GM21786 (cell line): ENCODE results near the gene PCF11.
"Not testable (repeated sequence)": the region's sequence is repeated elsewhere in the genome, so short reads cannot be mapped to it uniquely, and the experiment has no call there.

Source experiments
- ATAC-seq: cut with Tn5 transposase; IDR thresholded peaks from one replicate; pipeline ENCODE4 v1.9.1; 2021; ENCODE audit not compliant: unreplicated experiment

PCF11 gene

DNA sequence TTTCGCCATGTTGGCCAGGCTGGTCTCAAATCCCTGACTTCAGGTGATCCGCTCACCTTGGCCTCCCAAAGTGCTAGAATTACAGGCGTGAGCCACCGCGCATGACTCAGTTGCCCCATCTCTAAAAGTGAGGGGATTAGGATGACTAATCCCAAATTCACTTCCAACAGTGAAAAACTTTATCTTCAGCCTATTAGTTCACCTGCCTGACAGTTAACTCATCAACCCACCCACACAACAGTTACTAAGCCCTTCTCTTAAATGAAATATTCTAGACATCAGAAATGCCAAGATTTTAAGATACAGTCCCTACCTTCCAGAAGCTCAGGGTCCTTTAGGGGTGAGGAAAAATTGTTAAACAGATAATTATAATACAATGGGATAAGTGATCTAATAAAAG, 34.6 kb downstream of the PCF11 start:
- no peak for ATAC-seq

DNA sequence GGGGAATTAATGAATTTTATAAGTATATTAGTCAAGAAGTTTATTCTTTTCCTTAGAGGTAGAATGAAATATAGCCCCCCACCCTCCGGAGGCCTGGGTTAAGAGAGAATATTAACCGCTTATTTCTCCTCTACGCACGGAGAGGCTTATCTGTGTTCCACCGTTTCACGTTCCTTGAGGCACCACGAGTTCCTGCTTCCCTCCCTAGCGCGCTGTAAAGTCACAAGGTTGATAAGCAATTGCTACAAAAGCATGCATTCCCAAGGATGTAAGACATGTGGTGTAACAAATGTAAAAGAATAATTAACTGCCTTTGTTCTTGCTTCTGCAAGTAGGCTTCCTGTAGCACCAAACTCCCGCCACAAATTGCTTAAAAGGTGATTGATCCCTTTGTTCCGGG, 35.1 kb downstream of the PCF11 start:
- no peak for ATAC-seq

DNA sequence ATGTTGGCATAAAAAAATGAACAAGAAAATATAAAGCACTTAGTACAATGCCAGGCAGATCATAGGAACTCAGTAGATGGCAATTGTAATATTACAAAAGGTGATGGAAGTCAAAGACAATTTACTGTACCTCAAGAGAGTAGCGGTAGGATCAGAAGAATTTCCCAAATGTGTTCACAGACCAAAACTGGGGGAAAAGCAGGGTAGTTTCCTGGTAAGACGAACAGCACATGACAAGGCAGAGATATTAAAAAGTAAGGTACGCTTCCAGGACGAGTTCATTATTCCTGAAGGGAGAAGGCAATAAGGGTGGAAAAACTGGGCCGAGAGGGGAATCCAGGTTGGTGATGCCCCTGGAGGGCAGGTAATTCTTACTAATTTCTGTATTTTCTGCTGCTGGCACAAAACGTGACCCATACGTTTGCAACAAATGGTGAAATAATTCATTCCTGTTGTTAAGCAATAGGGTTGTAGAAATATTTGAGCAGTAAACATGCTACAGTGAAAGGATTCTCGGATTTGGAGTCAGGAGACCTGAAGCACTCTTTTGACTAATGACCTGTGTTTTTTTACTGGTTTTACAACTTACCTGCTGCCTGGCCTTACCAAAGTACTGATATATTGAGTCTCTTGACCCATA, 35.8 kb downstream of the PCF11 start:
- no peak for ATAC-seq

DNA sequence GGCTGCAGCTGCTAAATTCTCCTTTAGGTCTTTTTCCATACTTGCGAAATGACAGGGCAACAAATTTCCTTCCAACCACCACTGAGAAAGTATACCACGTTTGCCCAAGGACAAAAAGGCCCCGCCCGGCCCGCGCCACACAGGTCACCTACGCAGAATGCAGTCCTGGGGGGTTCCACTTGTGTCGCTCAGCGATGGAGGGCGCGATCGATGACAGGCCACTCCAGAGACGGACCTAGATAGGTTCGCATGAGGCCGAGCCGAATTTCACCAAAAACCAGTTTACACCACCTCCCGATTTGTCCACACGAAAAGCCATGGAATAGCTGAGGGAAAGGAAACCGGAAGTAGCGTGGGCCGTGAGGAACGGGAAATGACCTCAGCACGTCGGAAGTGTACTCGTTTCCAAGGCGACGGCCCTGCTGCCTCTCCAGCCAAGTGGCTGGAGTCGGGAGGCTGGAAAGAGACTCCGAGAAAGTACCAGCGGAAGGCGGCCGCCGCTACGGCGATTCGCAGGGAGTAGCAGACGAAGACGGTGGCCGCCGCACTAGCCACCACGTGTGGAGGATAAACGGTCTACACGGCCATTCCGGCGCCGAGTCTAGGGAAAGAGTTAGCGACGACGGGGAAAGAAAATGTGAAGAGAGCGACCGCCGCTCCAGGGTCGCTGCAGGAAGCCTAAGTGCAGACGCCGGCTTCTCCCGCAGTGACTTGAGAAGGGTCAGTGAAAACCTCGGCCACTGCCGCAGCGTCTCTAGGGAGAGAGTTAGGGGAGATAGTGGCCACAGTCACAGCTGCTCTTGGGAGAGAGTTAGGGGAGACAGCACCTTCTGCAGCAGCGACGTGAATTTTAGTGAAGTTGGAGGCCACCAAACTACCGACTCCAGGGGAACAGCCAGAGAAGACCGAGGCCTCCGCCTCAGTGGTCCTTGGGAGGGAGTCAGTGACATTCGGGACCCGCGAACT, 36.7 kb downstream of the PCF11 start, which contains the start of gene ANKRD42:
Gene ANKRD42, plus strand, starts transcription at position 398 of the 966 bp plus-strand sequence. CDS start 959 bp downstream, outside the sequence.
- ATAC-seq, result peak; percentile 94

DNA sequence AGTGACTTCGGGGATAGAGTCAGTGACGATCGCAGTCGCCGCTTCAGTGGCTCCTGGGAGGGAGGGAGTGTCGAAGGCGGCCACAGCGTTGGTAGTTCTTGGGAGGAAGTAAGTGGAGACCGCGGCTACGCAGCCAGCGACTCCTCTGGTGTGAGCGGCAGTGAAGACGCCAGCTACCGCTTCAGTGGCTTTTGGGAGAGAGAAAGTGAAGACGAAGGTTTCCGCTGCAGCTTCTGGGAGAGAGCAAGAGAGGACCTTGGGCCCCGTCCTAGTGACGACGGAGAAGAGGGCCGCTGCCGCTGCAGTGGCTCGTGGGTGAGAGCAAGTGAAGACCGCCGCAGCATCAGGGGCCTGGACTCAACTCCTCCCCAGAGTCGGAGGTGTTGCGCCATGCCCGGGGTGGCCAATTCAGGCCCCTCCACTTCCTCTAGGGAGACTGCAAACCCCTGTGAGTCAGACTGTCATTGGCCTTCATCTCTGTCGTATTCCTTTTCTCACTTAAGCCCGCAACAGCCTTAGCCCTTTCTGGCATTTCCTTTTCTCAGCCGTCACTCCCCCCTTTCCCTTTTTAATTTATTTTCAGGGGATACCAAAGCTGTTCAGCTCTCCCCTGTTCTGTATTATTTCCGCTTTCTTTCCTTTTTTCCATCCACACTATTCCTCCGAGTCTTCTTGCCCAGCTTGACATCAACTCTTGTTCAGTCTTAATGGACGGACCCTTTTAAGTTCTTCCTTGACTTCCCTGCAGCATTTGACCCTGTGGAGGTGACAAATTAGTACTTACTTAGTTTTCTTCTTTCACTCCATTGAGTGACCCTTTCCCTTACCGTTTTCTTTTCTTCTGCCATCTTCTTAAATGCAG, 37.6 kb downstream of the PCF11 start:
- ATAC-seq, result peak; percentile 47

DNA sequence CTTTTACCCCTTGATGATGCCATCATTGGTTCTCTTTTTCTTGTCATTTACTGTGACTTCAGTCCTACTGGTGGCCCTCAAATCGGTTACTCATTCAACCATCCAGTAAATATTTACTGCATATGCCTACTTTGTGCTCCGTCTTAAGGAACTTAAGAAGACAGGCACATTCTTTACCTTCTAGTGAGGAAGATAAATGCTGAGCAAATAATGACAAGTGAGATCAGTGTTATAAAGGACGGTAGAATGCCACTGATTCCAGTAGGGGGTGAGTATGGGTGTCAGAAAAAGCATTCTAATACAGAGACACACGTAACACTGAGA, 38.2 kb downstream of the PCF11 start:
- ATAC-seq, result no peak

DNA sequence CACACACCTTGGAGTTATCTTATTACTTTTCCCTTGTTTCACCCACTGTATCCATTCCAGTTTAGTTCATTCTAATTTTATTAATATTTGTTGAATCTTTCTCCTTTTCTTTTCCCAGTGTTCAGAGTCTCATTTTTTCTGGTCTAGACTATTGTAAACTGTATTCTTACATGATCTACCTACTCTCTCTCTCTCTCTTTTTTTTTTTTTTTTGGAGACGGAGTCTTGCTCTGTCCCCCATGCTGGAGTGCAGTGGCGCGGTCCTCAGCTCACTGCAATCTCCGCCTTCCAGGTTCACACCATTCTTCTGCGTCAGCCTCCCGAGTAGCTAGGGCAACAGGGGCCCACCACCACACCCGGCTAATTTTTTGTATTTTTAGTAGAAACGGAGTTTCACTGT, 38.7 kb downstream of the PCF11 start:
- no peak for ATAC-seq

DNA sequence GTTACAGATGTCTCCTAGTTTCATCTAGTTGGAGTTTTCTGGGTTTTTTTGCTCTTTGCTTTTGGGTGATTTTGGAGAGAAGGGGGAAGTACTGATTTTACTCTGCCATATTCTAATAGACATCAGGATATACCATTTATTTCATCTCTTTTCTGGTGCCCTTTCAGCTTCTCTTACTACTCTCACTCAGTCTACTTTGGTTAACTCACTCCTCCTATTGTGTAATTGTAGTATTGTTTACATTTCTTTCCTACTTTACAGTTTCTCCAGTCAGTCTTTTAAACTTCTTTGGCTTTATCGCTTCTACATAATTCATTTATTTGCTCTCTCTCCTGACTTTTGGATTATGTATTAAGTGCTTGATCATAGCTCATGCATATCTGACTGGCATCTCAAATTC, 43.1 kb downstream of the PCF11 start:
- no peak for ATAC-seq

DNA sequence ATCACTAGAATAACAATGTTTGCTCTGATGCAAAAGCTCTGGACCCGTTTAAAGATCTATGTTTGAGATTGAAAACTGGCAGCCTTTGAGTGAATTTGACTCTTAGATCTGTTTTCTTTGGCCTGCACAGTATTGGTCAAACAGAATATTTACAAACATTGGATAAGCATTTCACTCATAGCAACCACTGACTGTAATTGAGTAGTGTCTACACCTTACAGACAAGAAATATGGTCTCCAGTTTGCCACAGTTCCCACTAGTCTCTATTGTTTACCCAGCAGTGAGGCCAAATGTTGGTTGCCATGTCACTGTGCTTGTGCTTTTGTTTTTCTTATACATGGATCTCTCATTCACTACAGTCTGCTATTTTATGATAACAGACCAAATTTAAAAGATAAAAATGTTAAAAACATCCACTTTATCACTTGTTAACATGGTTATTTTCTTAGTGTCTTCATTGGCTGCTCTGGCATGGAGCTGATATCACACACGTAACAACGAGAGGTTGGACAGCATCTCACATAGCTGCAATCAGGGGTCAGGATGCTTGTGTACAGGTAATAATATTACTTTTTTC, 48.8 kb downstream of the PCF11 start:
- ATAC-seq, result no peak

DNA sequence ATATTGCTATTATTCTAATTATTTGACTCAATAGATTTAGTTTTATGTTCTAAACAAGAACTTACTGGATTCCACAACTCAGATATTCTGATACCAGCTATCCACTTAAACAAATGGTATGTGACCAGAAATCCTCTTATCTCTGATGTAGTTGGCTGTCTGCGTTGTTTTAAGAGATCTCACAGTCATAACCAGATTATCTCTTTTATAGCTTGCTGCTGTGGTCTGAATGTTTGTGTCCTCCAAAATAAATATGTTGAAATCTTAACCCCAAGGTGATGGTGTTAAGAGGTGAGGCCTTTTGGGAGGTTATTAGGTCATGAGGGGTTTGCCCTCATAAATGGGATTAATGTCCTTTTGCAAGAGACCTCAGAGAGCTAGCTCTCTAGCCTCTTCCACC, 49.3 kb downstream of the PCF11 start:
- no peak for ATAC-seq

DNA sequence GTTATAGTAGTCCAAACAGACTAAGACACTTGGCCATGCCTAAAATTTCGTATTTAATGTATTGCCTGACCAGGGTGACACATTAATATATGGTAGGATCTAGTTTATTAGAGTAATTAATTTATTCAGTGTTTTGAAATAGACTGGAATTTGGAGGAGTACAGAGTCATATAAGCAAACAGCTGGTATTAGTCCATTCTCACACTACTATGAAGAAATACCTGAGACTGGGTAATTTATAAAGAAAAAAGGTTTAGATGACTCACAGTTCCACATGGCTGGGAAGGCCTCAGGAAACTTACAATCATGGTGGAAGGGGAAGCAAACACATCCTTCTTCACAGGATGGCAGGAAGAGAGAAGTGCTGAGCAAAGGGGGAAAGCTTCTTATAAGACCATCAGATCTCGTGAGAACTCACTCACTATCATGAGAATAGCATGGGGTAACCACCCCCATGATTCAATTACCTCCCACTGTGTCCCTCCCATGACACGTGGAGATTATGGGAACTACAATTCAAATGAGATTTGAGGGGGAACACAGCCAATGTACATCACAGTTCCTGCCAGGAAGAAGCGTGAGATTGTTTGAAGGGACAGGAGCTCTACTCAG, 49.9 kb downstream of the PCF11 start:
- not testable (repeated sequence) for ATAC-seq

DNA sequence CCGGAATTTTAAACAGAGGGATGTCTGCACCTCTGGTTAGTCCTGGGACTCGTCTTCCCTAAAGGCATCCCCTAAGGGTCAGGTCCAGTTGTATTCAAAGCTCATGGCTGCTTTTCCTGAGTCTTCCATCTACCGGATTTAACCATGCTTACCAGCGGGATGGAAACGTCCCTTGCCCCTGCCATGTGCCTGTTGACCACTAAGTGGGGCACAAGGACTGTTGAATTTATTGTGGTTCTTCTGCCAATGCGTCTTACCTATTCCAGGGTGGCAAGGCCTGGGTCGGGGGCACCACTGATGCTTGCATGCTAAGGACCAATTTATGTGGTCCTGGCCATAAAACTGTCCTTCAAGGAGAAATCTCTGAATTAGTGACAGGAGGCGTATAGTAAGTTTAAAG, 62.2 kb downstream of the PCF11 start:
- ATAC-seq, result no peak

DNA sequence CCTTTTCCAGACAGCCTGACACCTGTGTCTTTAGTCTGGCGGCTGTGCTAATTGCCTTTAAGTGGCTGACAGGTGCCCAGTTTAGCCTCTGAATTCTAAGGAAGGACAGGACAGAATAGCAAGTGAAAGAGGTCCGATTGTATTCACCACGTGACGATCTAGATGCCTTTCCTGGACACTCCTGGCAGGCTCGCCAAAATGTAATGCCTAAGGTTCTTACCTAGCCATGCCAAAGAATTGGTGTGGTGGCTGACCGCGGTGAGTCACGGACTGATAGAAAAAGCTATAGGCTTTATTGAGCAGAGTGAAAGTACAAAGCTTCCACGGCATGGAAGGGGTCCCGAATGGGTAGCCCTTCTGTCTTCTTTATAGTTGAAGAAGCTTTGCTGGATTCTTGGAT, 63.3 kb downstream of the PCF11 start:
- no peak for ATAC-seq

DNA sequence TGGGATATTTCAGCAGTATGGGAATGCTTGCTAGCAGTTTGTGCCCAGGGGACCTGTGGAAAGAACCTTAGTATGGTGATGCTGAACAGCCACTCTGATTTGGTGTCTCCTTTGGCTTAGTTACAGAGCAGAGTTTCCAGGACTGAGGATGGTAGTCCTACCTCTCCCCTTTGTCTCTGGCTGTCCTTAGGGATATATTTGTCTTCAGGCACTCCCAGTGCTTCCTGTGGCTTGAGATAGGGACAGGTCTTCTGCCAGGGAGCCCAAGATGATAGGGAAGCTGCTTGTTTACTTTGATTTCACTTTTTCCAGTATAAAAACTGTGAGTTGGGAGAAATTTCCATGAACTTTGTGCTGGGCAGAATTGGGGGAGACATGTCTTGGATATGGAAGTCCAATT, 64.8 kb downstream of the PCF11 start:
- ATAC-seq, result no peak

DNA sequence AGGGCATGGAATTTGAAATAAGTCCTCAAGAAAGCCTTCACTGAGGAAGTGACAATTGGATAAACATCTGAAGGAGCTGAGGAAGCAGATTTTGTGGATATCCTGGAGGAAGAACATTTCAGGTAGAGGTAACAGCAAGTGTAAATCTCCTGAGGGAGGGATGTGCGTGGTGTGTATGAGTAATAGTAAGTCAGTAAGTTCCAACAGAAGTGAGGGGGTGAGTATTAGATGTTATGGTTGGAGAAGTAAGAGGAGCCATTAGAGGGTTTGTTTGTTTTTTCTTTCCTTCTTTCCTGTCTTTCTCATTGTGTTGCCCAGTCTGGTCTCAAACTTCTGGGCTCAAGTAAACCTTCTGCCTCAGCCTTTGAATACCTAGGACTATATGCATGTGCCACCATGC, 65.6 kb downstream of the PCF11 start:
- no peak for ATAC-seq

DNA sequence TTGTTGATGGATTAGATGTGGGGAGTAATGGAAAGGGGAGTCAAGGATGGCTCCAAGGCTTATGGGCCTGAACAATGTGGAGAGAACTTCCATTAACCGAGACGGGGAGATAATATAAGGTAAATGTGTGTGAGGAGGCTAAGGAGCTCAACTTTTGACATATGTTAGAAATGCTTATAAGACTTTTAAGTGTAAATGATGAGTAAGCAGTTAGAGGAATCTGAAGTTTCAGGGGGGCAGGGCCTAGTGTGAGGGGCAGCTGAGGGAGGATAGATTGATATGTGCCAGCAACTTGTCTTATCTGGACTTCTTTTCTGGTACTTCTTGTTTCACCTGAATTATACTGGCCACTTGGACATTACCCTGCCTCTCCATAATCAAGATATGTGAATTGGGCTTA, 66.5 kb downstream of the PCF11 start:
- ATAC-seq, result no peak

DNA sequence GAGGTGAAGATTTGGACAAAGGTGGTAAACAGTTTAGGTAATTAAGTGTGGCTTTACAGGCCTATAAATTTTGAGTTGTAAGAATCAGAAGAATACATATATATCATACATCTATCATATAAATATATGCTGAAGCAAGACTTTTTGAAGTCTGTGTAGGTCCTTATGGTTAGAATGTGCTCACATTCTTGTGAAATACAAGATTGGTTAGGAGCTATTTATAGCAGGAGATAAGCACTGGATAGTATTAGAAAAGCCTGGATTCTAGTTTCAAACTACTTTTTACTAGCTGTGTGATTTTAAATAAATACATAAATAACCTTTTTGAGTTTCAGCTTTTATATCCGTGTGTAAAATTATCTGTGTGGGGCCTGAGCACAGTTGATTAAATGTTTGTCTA, 78.9 kb downstream of the PCF11 start:
- no peak for ATAC-seq
